AG09319 (cell line): ENCODE measurements around the gene PLIN1.

Experiments used
- DNase-seq: peaks from one replicate; pipeline ENCODE4 v3.0.0-alpha.2; 2010; ENCODE audit warnings: low read depth; ENCODE audit errors: extremely low read depth
- TF ChIP-seq, protein P1 (sequence below): IDR thresholded peaks from 2 replicates; pipeline ENCODE4 v1.5.1; 2011; ENCODE audit warnings: low read depth, mild to moderate bottlenecking, inconsistent platforms, low read length, moderate library complexity

The PLIN1 gene, protein sequence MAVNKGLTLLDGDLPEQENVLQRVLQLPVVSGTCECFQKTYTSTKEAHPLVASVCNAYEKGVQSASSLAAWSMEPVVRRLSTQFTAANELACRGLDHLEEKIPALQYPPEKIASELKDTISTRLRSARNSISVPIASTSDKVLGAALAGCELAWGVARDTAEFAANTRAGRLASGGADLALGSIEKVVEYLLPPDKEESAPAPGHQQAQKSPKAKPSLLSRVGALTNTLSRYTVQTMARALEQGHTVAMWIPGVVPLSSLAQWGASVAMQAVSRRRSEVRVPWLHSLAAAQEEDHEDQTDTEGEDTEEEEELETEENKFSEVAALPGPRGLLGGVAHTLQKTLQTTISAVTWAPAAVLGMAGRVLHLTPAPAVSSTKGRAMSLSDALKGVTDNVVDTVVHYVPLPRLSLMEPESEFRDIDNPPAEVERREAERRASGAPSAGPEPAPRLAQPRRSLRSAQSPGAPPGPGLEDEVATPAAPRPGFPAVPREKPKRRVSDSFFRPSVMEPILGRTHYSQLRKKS

DNA sequence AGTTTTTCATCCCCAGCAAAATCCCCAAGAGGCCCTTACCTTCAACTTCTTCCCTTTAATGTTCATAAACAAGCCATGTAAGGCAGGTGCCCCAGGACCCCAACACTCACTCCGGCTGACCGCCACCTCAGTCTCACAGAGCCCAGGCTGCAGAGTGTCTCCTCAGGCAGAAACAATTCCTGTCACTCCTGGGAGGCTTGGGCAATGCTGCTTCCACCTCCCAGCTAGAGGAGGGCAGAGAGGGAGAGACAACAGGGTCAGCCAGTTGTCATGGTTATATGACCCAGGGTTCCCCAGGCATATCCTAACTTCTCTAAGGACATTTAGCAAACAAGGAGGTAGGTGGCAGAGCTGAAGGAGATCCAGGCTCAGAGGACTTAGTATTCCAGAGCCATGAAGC, at the start of gene PLIN1:
PLIN1 (minus strand) TSS at position 156 of the 400 bp plus-strand sequence. CDS start 1,878 bp downstream, outside the sequence.
- TF ChIP-seq, protein P1, sequence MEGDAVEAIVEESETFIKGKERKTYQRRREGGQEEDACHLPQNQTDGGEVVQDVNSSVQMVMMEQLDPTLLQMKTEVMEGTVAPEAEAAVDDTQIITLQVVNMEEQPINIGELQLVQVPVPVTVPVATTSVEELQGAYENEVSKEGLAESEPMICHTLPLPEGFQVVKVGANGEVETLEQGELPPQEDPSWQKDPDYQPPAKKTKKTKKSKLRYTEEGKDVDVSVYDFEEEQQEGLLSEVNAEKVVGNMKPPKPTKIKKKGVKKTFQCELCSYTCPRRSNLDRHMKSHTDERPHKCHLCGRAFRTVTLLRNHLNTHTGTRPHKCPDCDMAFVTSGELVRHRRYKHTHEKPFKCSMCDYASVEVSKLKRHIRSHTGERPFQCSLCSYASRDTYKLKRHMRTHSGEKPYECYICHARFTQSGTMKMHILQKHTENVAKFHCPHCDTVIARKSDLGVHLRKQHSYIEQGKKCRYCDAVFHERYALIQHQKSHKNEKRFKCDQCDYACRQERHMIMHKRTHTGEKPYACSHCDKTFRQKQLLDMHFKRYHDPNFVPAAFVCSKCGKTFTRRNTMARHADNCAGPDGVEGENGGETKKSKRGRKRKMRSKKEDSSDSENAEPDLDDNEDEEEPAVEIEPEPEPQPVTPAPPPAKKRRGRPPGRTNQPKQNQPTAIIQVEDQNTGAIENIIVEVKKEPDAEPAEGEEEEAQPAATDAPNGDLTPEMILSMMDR, result no peak
- no peak for DNase-seq

DNA sequence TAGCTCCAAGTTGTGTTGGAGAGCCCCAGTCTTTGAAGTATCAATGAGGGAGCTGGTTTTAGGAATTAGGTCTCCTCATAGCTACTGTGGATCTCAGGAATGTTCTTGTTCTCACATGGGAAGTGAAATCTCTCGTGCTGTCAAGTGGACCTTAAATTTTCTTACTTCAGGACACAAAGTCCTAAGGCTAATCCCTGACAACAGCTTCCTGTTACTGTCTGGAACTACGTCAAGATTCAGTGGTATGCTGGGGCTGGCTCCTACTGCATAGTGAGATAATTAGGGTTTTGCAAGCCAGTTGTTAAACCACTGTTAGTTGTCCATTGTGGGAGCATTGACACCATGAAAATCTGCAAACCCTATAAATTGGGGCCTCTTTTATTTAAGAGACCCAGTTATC, 49.1 kb upstream of the PLIN1 start:
- TF ChIP-seq, protein P1, result no peak
- no peak for DNase-seq

DNA sequence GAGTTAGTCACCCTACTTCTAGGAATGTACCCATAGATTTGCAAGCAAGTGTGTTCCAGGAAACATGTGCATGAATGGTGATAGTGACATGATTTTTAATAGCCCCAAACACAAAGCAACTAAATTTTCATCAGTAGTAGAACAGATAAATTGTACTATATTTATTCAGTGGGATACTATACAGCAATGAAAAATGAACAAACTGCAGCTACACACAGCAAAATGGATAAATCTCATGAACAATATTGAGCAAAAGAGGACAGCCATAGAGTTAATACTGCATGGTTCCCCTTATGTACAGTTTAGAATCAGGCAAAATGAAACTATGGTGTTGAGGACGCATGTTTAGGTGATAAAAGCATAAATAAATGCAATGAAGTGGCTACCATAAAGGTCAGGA, 45.9 kb upstream of the PLIN1 start:
- no peak for DNase-seq
- TF ChIP-seq, protein P1, result no peak

DNA sequence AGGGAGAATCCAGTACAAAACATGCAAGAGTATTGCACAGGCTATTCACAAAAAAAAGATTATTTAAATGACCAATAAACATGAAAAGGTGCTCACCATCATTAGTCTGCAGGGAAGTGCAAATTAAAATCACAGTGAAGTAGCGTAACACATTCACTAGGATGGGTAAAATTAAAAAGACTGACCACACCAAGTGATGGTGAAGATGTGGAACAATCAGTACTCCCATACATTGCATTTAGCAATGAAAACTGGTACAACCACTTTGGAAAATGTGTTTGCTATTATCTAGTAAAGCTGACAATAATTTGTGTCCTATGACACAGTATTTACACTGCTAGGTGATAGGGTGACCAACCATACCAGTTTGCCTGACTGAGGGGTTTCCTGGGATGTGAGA, 45.5 kb upstream of the PLIN1 start:
- TF ChIP-seq, protein P1, result no peak
- DNase-seq, result no peak

DNA sequence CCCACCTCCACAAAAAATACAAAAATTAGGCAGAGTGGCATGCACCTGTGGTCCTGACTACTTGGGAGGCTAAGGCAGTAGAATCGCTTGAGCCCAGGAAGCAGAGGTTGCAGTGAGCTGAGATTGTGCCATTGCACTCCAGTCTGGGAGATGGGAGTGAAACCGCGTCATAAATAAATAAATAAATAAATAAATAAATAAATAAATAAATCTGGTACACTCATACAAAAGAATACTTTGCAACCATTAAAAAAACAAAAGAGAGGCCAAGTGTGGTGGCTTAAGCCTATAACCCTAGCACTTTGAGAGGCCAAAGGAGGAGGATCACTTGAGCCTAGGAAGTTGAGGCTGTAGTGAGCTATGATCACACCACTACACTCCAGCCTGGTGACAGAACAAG, 43.9 kb upstream of the PLIN1 start:
- DNase-seq, result no peak
- TF ChIP-seq, protein P1, result no peak

DNA sequence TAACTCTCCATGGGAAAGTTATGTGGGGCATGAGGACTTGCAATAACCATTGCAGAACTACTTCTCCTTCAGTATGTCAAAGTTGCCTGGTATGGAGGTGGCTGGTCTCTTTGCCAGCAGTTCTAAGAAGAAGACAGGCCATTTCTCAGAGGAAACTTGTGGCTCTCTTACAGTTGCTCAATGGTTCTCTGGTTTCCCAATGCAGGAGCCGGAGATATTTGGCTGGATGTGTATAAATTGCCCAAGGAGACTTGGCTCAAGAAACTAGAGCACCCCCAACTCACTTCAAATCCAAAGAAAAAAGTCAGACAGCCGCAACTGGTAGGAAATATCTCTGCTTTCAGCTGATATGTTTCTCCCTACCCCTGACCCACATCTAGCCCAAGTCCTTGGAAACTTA, 35.6 kb upstream of the PLIN1 start:
- no peak for DNase-seq
- TF ChIP-seq, protein P1, result no peak

DNA sequence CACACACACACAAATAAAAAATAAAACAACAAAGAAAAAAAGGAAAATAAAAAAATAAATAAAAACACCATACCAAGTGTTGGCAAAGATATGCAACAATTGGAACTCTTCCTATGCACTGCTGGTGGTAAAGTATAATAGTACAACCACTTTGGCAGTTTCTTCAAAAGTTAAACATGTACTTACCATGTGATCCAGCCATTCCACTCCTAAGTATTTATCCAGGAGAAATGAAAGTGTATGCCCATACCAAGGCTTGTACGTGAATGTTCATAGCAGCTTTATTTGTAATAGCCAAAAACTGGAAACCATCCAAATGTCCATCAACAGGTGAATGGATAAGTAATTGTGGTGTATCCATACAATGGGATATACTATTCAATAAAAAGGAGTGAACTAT, 28.4 kb upstream of the PLIN1 start:
- no peak for DNase-seq

More for the DNA sequence above, 28.4 kb upstream of the PLIN1 start:
- TF ChIP-seq, protein P1, result no peak
